Heart left ventricle (tissue), 16 donors: ENCODE data around the gene PRKCI. TPM values are rescaled to one million over a fixed set of nuclear protein-coding genes. Genes with fewer than 3 reads are reported as not detected.
"Not testable (repeated sequence)": the region's sequence is repeated elsewhere in the genome, so short reads cannot be mapped to it uniquely, and the experiment has no call there.

Source experiments
- ATAC-seq, 4 donors: fragments of 200-7000 bp; cut with Tn5 transposase; one replicate each; pipeline ENCODE4 v1.9.1; 2020 to 2022; ENCODE audit warnings: moderate library complexity in 4 of 4, mild to moderate bottlenecking in 3 of 4, moderate number of reproducible peaks in 1 of 4
- DNase-seq, 5 donors: peaks; one replicate each; pipeline ENCODE4 v3.0.0-alpha.2; 2020
- H3K27ac ChIP-seq, 12 donors: fragments of 200-600 bp; sonication (generic) in 4 of 12; one replicate each; pipeline versions ENCODE4 v1.5.0 to v1.8.0; 2016 to 2022; ENCODE audit warnings: mild to moderate bottlenecking in 2 of 12
- H3K27me3 ChIP-seq, 9 donors: fragments of 200-600 bp; sonication (generic) in 2 of 9; one replicate each; pipeline versions ENCODE4 v1.5.1 to v1.8.0; 2016 to 2022; ENCODE audit warnings: mild to moderate bottlenecking in 3 of 9
- H3K36me3 ChIP-seq, 9 donors: fragments of 200-600 bp; sonication (generic) in 2 of 9; one replicate each; pipeline versions ENCODE4 v1.5.0 to v1.8.0; 2018 to 2022; ENCODE audit warnings: mild to moderate bottlenecking in 2 of 9
- H3K4me1 ChIP-seq, 12 donors: fragments of 200-600 bp; sonication (generic) in 4 of 12; one replicate each; pipeline versions ENCODE4 v1.5.0 to v1.8.0; 2016 to 2022; ENCODE audit warnings: mild to moderate bottlenecking in 3 of 12
- H3K4me3 ChIP-seq, 12 donors: fragments of 200-600 bp; sonication (generic) in 4 of 12; one replicate each; pipeline versions ENCODE4 v1.5.0 to v1.8.0; 2017 to 2022; ENCODE audit warnings: mild to moderate bottlenecking in 9 of 12, moderate library complexity in 4 of 12
- H3K9me3 ChIP-seq, 12 donors: fragments of 200-600 bp; sonication (generic) in 4 of 12; one replicate each; pipeline versions ENCODE4 v1.5.0 to v1.8.0; 2016 to 2022; ENCODE audit warnings: mild to moderate bottlenecking in 1 of 12
- CTCF ChIP-seq, 12 donors: fragments of 200-600 bp; sonication (generic) in 4 of 12; IDR thresholded peaks; one replicate each; pipeline versions ENCODE4 v1.5.0 to v1.8.0; 2018 to 2022; ENCODE audit warnings: antibody characterized with exemption in 12 of 12, mild to moderate bottlenecking in 5 of 12
- POLR2A ChIP-seq, 2 donors: fragments of 450-650 bp; IDR thresholded peaks; one replicate each; pipeline ENCODE4 v1.6.1; 2017; ENCODE audit warnings: antibody characterized with exemption in 2 of 2, mild to moderate bottlenecking in 2 of 2, moderate library complexity in 2 of 2
- WGBS, 4 donors: extraction: QIAGEN DNeasy Blood & Tissue Kit in 2 of 4; methylation state at CpG; one replicate each; pipeline versions ENCODE4 v1.1.5 to v1.1.7; 2013 to 2018; 5-methylcytosine and 5-hydroxymethylcytosine counted together
- intact Hi-C, 10 donors: fragments of 100-400 bp; cut with DNase I; formaldehyde crosslinking; loops; one replicate each; pipeline versions ENCODE4 v1.11.1 to v1.14.2; 2022
- polyA plus RNA-seq, 2 donors: library from polyadenylated mRNA; stranded (reverse); fragments of 200-250 nt; gene quantifications; one replicate each; pipeline ENCODE4 v1.2.3, GENCODE V29; 2013
- total RNA-seq, 9 donors: library from RNA; depleted of rRNA in 2 of 9; stranded (reverse); fragments of >200 nt in 2 of 9; fragmentation: NEBNext Ultra II Directional in 3 of 9; extraction: Animal tissue kit (Norgen Biotek cat#: 25700) in 3 of 9; gene quantifications; one replicate each; pipeline versions ENCODE4 v1.1.0 to v1.2.4, GENCODE V29; 2016 to 2023
- donor health status: ischemic (EF 13 %, LVEDD 7.1; RV severe dilation, severe dysfunction).
- donor health status: healthy with polysubstance abuse.
- donor health status: DM: no; HTN: yes; CAD: no.
- donor health status: DM: no; HTN: no; CAD: no.
- donor health status: ischemic (EF 25% LVEDD 6.9; RV normal size, moderate dysfunction).
- donor health status: ischemic (EF 25% LVEDD 5.7; RV mildly dilated, moderate dysfunction).
- donor health status: healthy.
- donor health status: DM: yes; HTN: yes; CAD: no.
- donor health status: ischemic (EF 35%, LVEDD 5.7; RV mildly dilated, moderate dysfunction).
- donor health status: nonischemic (EF 11% LVEDD 7.7; RV severe dilation, severe dysfunction).
- donor health status: DM: yes; HTN: yes; CAD: no.
- donor health status: PGD.
- donor health status: ischemic (EF 29% LVEDD 5.4; RV normal size, mild dysfunction).
- donor health status: nonischemic (EF 23%, LVEDD 6.1; RV moderate dilation, normal function).

Gene PRKCI
- total and polyA plus RNA-seq, 11 donors: 4.5 to 26.9 (median 13.9) TPM

DNA sequence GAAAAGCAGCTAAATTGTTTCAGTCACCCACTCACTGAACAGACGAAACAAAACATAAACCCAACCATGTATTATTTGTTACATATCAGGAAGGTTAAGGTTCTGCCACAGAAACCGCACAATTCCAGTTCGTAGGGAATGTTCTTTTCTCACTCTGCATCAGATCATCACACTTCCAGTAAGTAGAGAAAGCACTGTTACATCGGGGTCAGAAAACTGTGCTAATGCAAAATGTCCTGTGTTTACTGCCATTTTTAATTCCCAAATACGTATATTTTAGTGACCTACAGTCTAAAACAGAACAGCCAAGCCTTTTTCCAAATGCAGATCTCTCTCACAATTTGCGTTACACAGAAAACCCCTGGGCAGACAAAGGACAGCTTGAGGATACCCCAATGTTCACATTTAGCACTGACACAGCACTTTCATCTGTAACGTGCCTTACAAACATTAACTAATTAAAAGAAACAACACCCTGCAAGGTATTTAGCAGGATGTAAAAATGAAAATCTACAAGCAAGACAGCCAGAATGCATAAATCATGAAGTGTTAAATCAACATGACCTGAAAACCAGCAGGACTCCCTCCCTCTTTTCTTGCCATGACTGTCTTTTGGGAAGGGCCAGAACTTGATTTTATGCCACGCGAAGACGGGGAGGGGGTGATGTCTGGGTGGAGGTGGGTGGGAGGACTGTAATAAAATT is 100.5 kb downstream of the PRKCI start:
- no peak overlapping the region for H3K27ac ChIP-seq
- H3K4me1 ChIP-seq: peaks cover 0 to 7% (median 0%) of the 10 kb centered on the region in 12 donors
- peaks cover 0 to 7% (median 0%) of the 10 kb centered on the region in 12 donors for H3K9me3 ChIP-seq
- no peak for DNase-seq
- TF ChIP-seq CTCF (IDR thresholded peaks at IDR 0.05) (no peak), POLR2A (IDR thresholded peaks at IDR 0.05) (no peak)
- no peak for ATAC-seq
- H3K36me3 ChIP-seq: no peaks in the 10 kb centered on the region
- 79 to 83% (median 83%) methylated on average over 10 of the region's 10 CpGs for WGBS, 4 donors
- intact Hi-C loops: loop anchor here in 1 of 10 donors (1.0 kb wide), 1 partner anchor 15 kb away; no protein-coding TSS in a partner anchor
- H3K27me3 ChIP-seq: no peaks in the 10 kb centered on the region
- no peak overlapping the region for H3K4me3 ChIP-seq

DNA sequence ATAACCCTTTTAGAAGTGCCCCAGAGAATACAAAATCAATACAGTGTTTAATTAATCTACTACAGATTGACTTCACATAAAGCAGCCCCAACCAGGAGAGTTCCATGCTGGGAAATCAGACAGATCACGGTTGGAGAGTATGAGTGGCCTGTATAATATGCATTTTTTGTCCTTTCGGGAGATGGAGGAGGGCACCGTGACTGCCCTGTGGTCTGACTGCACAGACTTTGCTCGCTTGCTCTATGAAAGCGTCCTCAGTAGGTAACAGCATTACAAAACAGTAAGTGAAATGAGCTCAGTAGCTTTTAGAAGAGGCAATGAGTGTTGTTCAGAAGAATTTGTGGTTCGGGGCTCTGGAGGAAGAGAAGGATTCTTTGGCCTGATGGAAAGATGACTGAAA is 101.1 kb downstream of the PRKCI start:
- Histone ChIP-seq H3K27me3 (no peaks in the 10 kb centered on the region), H3K4me3 (no peak overlapping the region), H3K9me3 (peaks cover 0 to 7% (median 0%) of the 10 kb centered on the region in 12 donors), H3K27ac (no peak overlapping the region), H3K4me1 (peaks cover 0 to 7% (median 0%) of the 10 kb centered on the region in 12 donors), H3K36me3 (no peaks in the 10 kb centered on the region)
- 87 to 93% (median 91%) methylated on average over 6 of the region's 6 CpGs for WGBS, 4 donors
- intact Hi-C loops: loop anchor here in 1 of 10 donors (1.0 kb wide), 1 partner anchor 14 kb away; no protein-coding TSS in a partner anchor
- ATAC-seq (no peak), DNase-seq (no peak)
- TF ChIP-seq POLR2A (IDR thresholded peaks at IDR 0.05) (no peak), CTCF (IDR thresholded peaks at IDR 0.05) (no peak)

- 86 to 90% (median 87%) methylated on average over 3 of the region's 3 CpGs for WGBS, 4 donors
- TF ChIP-seq CTCF (IDR thresholded peaks at IDR 0.05): no peak
- TF ChIP-seq POLR2A (IDR thresholded peaks at IDR 0.05): no peak
- no peak for ATAC-seq
- no peak overlapping the region for H3K4me3 ChIP-seq
- no peaks in the 10 kb centered on the region for H3K27me3 ChIP-seq
- H3K27ac ChIP-seq: no peak overlapping the region
- intact Hi-C loops: no loop called here
- no peak for DNase-seq
- H3K36me3 ChIP-seq: no peaks in the 10 kb centered on the region
- peaks cover 0 to 7% (median 0%) of the 10 kb centered on the region in 12 donors for H3K9me3 ChIP-seq
- peaks cover 0 to 7% (median 0%) of the 10 kb centered on the region in 12 donors for H3K4me1 ChIP-seq
These were observed 102.7 kb downstream of the PRKCI start for GRCh38 chr3:170324962-170325361.

DNA sequence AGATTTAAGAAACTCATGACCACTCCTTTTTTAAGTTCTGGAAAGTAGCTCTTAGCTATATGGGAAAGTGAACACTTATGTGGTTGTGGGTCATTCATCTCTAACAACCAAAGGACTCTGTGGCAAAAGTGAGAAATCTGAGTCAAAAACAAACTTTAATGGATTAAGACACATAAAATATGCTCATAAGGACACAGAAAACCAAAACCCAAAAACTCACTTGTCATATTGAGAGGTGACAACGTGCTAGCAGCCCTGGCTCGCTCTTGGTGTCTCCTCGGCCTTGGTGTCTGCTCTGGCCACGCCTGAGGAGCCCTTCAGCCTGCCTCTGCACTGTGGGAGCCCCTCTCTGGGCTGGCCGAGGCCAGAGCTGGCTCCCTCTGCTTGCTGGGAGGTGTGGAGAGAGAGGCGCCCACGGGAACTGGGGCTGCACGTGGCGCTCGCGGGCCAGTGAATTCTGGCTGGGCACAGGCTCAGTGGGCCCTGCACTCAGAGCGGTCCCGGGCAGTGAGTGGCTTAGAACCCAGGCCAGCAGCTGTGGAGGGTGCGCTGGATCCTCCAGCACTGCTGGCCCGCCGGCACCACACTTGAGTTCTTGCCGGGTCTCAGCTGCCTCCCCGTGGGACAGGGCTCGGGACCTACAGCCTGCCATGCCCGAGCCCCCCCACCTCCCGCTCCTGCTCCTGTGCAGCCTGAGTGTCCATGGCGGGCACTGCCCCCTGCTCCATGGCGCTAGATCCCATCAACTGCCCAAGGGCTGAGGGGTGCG is 105.0 kb downstream of the PRKCI start:
- TF ChIP-seq POLR2A (IDR thresholded peaks at IDR 0.05): no peak
- TF ChIP-seq CTCF (IDR thresholded peaks at IDR 0.05): no peak
- ATAC-seq (no peak), DNase-seq (no peak)
- H3K27ac ChIP-seq: no peak overlapping the region
- peaks cover 0 to 4% (median 0%) of the 10 kb centered on the region in 12 donors for H3K4me1 ChIP-seq
- H3K4me3 ChIP-seq: no peak overlapping the region
- H3K9me3 ChIP-seq: peaks cover 0 to 7% (median 0%) of the 10 kb centered on the region in 12 donors
- no peaks in the 10 kb centered on the region for H3K27me3 ChIP-seq
- intact Hi-C loops: no loop called here
- 86 to 96% (median 95%) methylated on average over 9 to 24 of the region's 24 CpGs for WGBS, 4 donors
- no peaks in the 10 kb centered on the region for H3K36me3 ChIP-seq

DNA sequence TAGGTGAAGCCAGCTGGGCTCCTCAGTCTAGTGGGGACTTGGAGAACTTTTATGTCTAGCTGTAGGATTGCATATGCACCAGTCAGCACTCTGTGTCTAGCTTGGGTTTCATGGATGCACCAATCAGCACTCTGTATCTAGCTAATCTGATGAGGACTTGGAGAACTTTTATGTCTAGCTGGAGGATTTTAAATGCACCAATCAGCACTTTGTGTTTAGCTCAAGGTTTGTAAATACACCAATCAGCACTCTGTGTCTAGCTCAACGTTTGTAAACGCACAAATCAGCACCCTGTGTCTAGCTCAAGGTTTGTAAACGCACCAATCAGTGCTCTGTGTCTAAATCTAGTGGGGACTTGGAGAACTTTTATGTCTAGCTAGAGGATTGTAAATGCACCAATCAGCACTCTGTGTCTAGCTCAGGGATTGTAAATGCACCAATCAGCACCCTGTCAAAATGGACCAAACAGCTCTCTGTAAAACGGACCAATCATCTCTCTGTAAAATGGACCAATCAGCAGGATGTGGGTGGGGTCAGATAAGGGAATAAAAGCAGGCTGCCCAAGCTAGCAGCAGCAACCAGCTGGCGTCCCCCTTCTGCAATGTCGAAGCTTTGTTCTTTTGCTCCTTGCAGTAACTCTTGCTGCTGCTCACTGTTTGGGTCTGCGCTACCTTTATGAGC is 105.8 kb downstream of the PRKCI start:
- H3K27me3 ChIP-seq, DNase-seq, ATAC-seq, H3K4me3 ChIP-seq, intact Hi-C loops, H3K36me3 ChIP-seq, H3K4me1 ChIP-seq, H3K27ac ChIP-seq, H3K9me3 ChIP-seq: not testable (repeated sequence)
- WGBS, 4 donors: 81 to 93% (median 90%) methylated on average over 7 of the region's 7 CpGs
